ENCODE measurements around the gene OR5K1. TPM values are rescaled to one million over a fixed set of nuclear protein-coding genes. Genes with fewer than 3 reads are reported as not detected.

Gene OR5K1
- total and polyA plus RNA-seq, 2 donors (not counting 1 experiment from before 2014, with no cell fraction given) = not detected

DNA sequence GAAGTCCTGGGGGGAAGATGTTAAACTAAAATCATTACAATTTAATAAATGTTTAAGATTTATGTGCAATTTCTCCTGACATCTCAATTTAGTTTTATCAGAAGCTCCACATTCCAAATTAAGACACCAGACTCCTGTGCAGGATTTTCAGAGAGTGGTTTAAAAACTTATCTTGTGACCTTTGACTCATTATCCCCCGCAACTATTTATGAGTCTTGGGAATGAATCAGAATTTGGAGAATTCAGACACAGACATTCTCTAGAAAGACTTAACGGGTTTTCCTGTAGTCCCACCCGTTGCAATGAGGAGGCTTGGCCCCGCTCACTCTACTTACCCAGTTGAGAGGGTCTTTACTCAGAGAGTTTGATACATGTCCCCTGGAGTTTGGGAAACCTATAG, 41.5 kb downstream of the OR5K1 start:
- peak in 1 of 2 donors; percentile 34 for DNase-seq (ENCODE audit: low read depth in 2 of 2)
- H3K4me2 ChIP-seq (ENCODE audit: extremely low read depth, insufficient read depth, low read length) = no peak overlapping the region
- no peaks in the 10 kb centered on the region for H3K9me3 ChIP-seq (ENCODE audit: control insufficient read depth, insufficient read depth, low read depth, low read length)
- H3K4me3 ChIP-seq (replicated peaks in 1 of 4; ENCODE audit: control extremely low read depth in 1 of 4, insufficient read depth in 1 of 4, low read depth in 3 of 4, low read length in 4 of 4) = no peak overlapping the region
- H3K27ac ChIP-seq (ENCODE audit: insufficient read depth, low read length) = no peak overlapping the region
- H3K4me1 ChIP-seq (ENCODE audit: control insufficient read depth, extremely low read depth, insufficient read depth, low read length) = no peaks in the 10 kb centered on the region
- no peak overlapping the region for H3K9ac ChIP-seq (ENCODE audit: insufficient read depth, low read length)
- peaks cover 1% of the 10 kb centered on the region for H4K20me1 ChIP-seq (ENCODE audit: control insufficient read depth, extremely low read depth, insufficient read depth, low read length)
- H3K79me2 ChIP-seq (ENCODE audit: control insufficient read depth, insufficient read depth, low read length) = no peaks in the 10 kb centered on the region
- no peak for TF ChIP-seq EZH2 (IDR thresholded peaks at IDR 0.05; ENCODE audit: low read length, missing control alignments)
- TF ChIP-seq, protein P1, sequence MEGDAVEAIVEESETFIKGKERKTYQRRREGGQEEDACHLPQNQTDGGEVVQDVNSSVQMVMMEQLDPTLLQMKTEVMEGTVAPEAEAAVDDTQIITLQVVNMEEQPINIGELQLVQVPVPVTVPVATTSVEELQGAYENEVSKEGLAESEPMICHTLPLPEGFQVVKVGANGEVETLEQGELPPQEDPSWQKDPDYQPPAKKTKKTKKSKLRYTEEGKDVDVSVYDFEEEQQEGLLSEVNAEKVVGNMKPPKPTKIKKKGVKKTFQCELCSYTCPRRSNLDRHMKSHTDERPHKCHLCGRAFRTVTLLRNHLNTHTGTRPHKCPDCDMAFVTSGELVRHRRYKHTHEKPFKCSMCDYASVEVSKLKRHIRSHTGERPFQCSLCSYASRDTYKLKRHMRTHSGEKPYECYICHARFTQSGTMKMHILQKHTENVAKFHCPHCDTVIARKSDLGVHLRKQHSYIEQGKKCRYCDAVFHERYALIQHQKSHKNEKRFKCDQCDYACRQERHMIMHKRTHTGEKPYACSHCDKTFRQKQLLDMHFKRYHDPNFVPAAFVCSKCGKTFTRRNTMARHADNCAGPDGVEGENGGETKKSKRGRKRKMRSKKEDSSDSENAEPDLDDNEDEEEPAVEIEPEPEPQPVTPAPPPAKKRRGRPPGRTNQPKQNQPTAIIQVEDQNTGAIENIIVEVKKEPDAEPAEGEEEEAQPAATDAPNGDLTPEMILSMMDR (conservative IDR thresholded peaks at IDR 0.05 in 1 of 2, IDR thresholded peaks at IDR 0.05 in 1 of 2; ENCODE audit: low read depth in 1 of 2, low read length in 2 of 2) = no peak
- H3K36me3 ChIP-seq (ENCODE audit: control insufficient read depth, insufficient read depth, low read length) = no peaks in the 10 kb centered on the region
- no peak overlapping the region for H2AFZ ChIP-seq (ENCODE audit: low read length)
- H3K27me3 ChIP-seq (ENCODE audit: control insufficient read depth, insufficient read depth, low read length) = no peaks in the 10 kb centered on the region

- Histone ChIP-seq H3K27ac (ENCODE audit: insufficient read depth, low read length) (no peak overlapping the region), H3K9ac (ENCODE audit: insufficient read depth, low read length) (no peak overlapping the region), H2AFZ (ENCODE audit: low read length) (no peak overlapping the region), H4K20me1 (ENCODE audit: control insufficient read depth, extremely low read depth, insufficient read depth, low read length) (no peaks in the 10 kb centered on the region), H3K27me3 (ENCODE audit: control insufficient read depth, insufficient read depth, low read length) (no peaks in the 10 kb centered on the region), H3K4me1 (ENCODE audit: control insufficient read depth, extremely low read depth, insufficient read depth, low read length) (no peaks in the 10 kb centered on the region), H3K36me3 (ENCODE audit: control insufficient read depth, insufficient read depth, low read length) (no peaks in the 10 kb centered on the region), H3K4me3 (replicated peaks in 1 of 4; ENCODE audit: control extremely low read depth in 1 of 4, insufficient read depth in 1 of 4, low read depth in 3 of 4, low read length in 4 of 4) (no peak overlapping the region), H3K4me2 (ENCODE audit: extremely low read depth, insufficient read depth, low read length) (no peak overlapping the region), H3K9me3 (ENCODE audit: control insufficient read depth, insufficient read depth, low read depth, low read length) (no peaks in the 10 kb centered on the region), H3K79me2 (ENCODE audit: control insufficient read depth, insufficient read depth, low read length) (no peaks in the 10 kb centered on the region)
- no peak for TF ChIP-seq EZH2 (IDR thresholded peaks at IDR 0.05; ENCODE audit: low read length, missing control alignments)
- TF ChIP-seq, protein P1 (conservative IDR thresholded peaks at IDR 0.05 in 1 of 2, IDR thresholded peaks at IDR 0.05 in 1 of 2; ENCODE audit: low read depth in 1 of 2, low read length in 2 of 2) = no peak
- no peak for DNase-seq (ENCODE audit: low read depth in 2 of 2)
Observed at GRCh38 chr3:98508582-98508981, 45.6 kb downstream of the OR5K1 start.

DNA sequence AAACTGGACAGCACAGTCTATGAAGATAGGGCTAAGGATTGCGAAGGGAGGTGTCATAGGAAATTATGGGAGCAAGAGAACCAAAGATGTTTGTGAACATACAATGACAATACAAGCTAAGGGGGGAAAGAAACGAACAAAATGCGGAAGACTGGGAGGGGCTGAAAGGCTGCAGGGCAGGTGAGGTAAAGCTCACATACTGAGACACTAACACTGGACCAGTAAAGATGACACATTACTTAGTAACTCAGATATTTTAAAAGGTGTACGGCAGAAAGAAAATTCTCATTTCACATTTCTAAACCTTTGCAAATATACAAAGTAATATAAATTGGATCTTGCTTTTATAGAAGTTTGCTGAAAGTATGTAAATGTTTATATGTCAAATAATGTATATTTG, 49.6 kb downstream of the OR5K1 start:
- Histone ChIP-seq H3K4me1 (ENCODE audit: control insufficient read depth, extremely low read depth, insufficient read depth, low read length) (no peaks in the 10 kb centered on the region), H3K36me3 (ENCODE audit: control insufficient read depth, insufficient read depth, low read length) (peaks cover 4% of the 10 kb centered on the region), H4K20me1 (ENCODE audit: control insufficient read depth, extremely low read depth, insufficient read depth, low read length) (no peaks in the 10 kb centered on the region), H3K27ac (ENCODE audit: insufficient read depth, low read length) (no peak overlapping the region), H3K9ac (ENCODE audit: insufficient read depth, low read length) (no peak overlapping the region), H3K27me3 (ENCODE audit: control insufficient read depth, insufficient read depth, low read length) (no peaks in the 10 kb centered on the region), H3K4me3 (replicated peaks in 1 of 4; ENCODE audit: control extremely low read depth in 1 of 4, insufficient read depth in 1 of 4, low read depth in 3 of 4, low read length in 4 of 4) (no peak overlapping the region), H3K9me3 (ENCODE audit: control insufficient read depth, insufficient read depth, low read depth, low read length) (no peaks in the 10 kb centered on the region), H3K79me2 (ENCODE audit: control insufficient read depth, insufficient read depth, low read length) (no peaks in the 10 kb centered on the region), H2AFZ (ENCODE audit: low read length) (no peak overlapping the region), H3K4me2 (ENCODE audit: extremely low read depth, insufficient read depth, low read length) (no peak overlapping the region)
- no peak for DNase-seq (ENCODE audit: low read depth in 2 of 2)
- TF ChIP-seq, protein P1 (conservative IDR thresholded peaks at IDR 0.05 in 1 of 2, IDR thresholded peaks at IDR 0.05 in 1 of 2; ENCODE audit: low read depth in 1 of 2, low read length in 2 of 2) = no peak
- no peak for TF ChIP-seq EZH2 (IDR thresholded peaks at IDR 0.05; ENCODE audit: low read length, missing control alignments)
